Measurements from ENCODE around the gene TUT4. TPM values are rescaled to one million over a fixed set of nuclear protein-coding genes. Genes with fewer than 3 reads are reported as not detected.

The TUT4 gene
- total and polyA plus RNA-seq, 2 of the 4 experiments (the other 2 are of a cell fraction) = 10.9 to 40.0 TPM

DNA sequence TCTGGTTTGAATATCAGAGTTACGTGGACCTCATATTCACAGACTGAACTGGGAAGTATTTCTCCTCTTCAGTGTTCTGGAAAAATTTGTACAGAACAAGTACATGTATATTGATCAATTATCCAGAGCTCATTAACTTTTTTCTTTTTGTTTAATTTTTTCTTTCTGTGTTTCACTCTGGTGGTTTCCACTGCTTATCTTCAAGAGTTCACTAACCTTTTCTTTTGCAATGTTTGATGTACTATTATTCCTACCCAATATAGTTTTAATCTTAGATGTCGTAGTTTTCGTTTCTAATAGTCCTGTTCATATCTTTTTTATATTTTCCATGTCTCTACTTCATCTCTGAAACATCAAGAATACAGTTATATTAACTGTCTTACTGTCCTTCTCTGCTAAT lies 46.5 kb downstream of the TUT4 start:
- no peak overlapping the region for H3K56ac ChIP-seq (ENCODE audit: extremely low read depth, insufficient read depth, low read length)
- no peak overlapping the region for H2BK15ac ChIP-seq (ENCODE audit: low read depth, low read length)
- in situ Hi-C loops (cut with MboI; ENCODE audit: low sequenced_read_pairs) = no loop called here
- no peak overlapping the region for H2BK5ac ChIP-seq (ENCODE audit: low read depth, low read length, poor library complexity, severe bottlenecking)
- H3K79me1 ChIP-seq (ENCODE audit: low read depth in 1 of 2, low read length in 2 of 2) = peaks cover 2 to 7% of the 10 kb centered on the region in 2 experiments; a peak in 3 of 4 replicates
- H3K4me1 ChIP-seq (ENCODE audit: control insufficient read depth, insufficient read depth, low read length) = no peaks in the 10 kb centered on the region
- ATAC-seq (ENCODE audit: low read depth) = no peak
- WGBS, 2 experiments (ENCODE audit: extremely low coverage in 2 of 2, insufficient read length in 1 of 2) = no CpG with 5 or more reads among the region's 3 CpGs
- no peaks in the 10 kb centered on the region for H4K20me1 ChIP-seq (ENCODE audit: insufficient read depth, low read length)
- H2BK120ac ChIP-seq (ENCODE audit: low read depth, low read length) = no peak overlapping the region
- no peak overlapping the region for H3K14ac ChIP-seq (replicated peaks; ENCODE audit: low read depth, low read length)
- H3K9me1 ChIP-seq (ENCODE audit: insufficient read depth, low read length) = 0 out of 2 replicates have a peak, but pooled peaks cover 4% of the 10 kb centered on the region
- H4K8ac ChIP-seq (ENCODE audit: low read depth in 2 of 2, low read length in 2 of 2) = no peak overlapping the region
- no peak for TF ChIP-seq RFX5 (IDR thresholded peaks at IDR 0.05; ENCODE audit: low read depth, low read length)
- TF ChIP-seq FOS (IDR thresholded peaks at IDR 0.05; ENCODE audit: low read depth, low read length) = no peak
- TF ChIP-seq RCOR1 (IDR thresholded peaks at IDR 0.05; ENCODE audit: insufficient replicate concordance, low read length) = no peak
- no peak overlapping the region for H3K9ac ChIP-seq (ENCODE audit: low read depth, low read length)
- peaks cover 2% of the 10 kb centered on the region for H3K36me3 ChIP-seq (ENCODE audit: control insufficient read depth, insufficient read depth, low read length)
- BruUV-seq (replicated peaks) = no TSS peak
- no peaks in the 10 kb centered on the region for H3K9me3 ChIP-seq (ENCODE audit: control insufficient read depth, insufficient read depth, low read length)
- H2AK9ac ChIP-seq (replicated peaks; ENCODE audit: low read depth, low read length, poor library complexity) = no peak overlapping the region
- no peak overlapping the region for H3K4me2 ChIP-seq (ENCODE audit: low read depth, low read length)
- no peak overlapping the region for H3K27ac ChIP-seq (ENCODE audit: insufficient read depth, low read length)
- intact Hi-C loops (cut with micrococcal nuclease) = no loop called here
- H3K4ac ChIP-seq (ENCODE audit: low read depth, low read length) = no peak overlapping the region
- ChIA-PET POLR2A (ENCODE audit: unreplicated experiment) (no interaction called here), CTCF (no interaction called here)
- no peak overlapping the region for H4K5ac ChIP-seq (ENCODE audit: low read depth, low read length)
- no peaks in the 10 kb centered on the region for H3K27me3 ChIP-seq (ENCODE audit: control insufficient read depth, insufficient read depth, low read length)
- no peak overlapping the region for H3K23ac ChIP-seq (ENCODE audit: low read depth, low read length)
- dilution Hi-C loops (cut with HindIII; ENCODE audit: low sequenced_read_pairs, unreplicated experiment) = no loop called here
- H2BK20ac ChIP-seq (ENCODE audit: low read depth, low read length) = no peak overlapping the region
- H2AFZ ChIP-seq (replicated peaks; ENCODE audit: low read length, poor library complexity) = no peak overlapping the region
- H3K18ac ChIP-seq (ENCODE audit: low read depth, low read length) = no peak overlapping the region
- no peak overlapping the region for H4K91ac ChIP-seq (ENCODE audit: insufficient read depth, low read depth, low read length)
- no peak for DNase-seq
- no peak overlapping the region for H3K4me3 ChIP-seq (ENCODE audit: insufficient read depth, low read depth, low read length)
- H2AK5ac ChIP-seq (ENCODE audit: low read depth, low read length) = no peak overlapping the region
